Pancreas (tissue), 10 donors: Measurements from ENCODE around the gene CCDC192. TPM values are rescaled to one million over a fixed set of nuclear protein-coding genes. Genes with fewer than 3 reads are reported as not detected.

ENCODE experiments used
- ATAC-seq, 4 donors: fragments of 200-7000 bp; cut with Tn5 transposase; one replicate each; pipeline versions ENCODE4 v1.8.0 to v1.9.1; 2020; ENCODE audit warnings: mild to moderate bottlenecking in 4 of 4, moderate library complexity in 4 of 4
- DNase-seq, 6 donors: peaks; one replicate each; pipeline ENCODE4 v3.0.0-alpha.2; 2020
- FAIRE-seq: peaks from 2 replicates; lab custom pipeline; 2012; peaks lifted over from hg19 to GRCh38; lab: Jason Lieb, UNC
- H3K27ac ChIP-seq, 4 donors: fragments of 200-600 bp; sonication (generic); 1 replicate in 3 of 4; 2 replicates in 1 of 4; pipeline versions ENCODE4 v1.5.0 to v1.8.0; 2020
- H3K27me3 ChIP-seq, 4 donors: fragments of 200-600 bp; one replicate each; pipeline ENCODE4 v1.8.0; 2021
- H3K36me3 ChIP-seq, 3 donors: fragments of 200-600 bp; sonication (generic) in 1 of 3; one replicate each; pipeline versions ENCODE4 v1.5.0 to v1.8.0; 2020 to 2021
- H3K4me1 ChIP-seq, 3 donors: fragments of 200-600 bp; one replicate each; pipeline ENCODE4 v1.8.0; 2021
- H3K4me3 ChIP-seq, 4 donors: fragments of 200-600 bp; sonication (generic) in 2 of 4; one replicate each; pipeline versions ENCODE4 v1.5.0 to v1.8.0; 2020 to 2021
- H3K9me3 ChIP-seq, 4 donors: fragments of 200-600 bp; one replicate each; pipeline ENCODE4 v1.8.0; 2021
- CTCF ChIP-seq, 4 donors: fragments of 200-600 bp; sonication (generic) in 3 of 4; IDR thresholded peaks; one replicate each; pipeline versions ENCODE4 v1.5.0 to v1.8.0; 2021; ENCODE audit warnings: antibody characterized with exemption in 4 of 4
- WGBS, 2 donors: extraction: QIAGEN DNeasy Blood & Tissue Kit; methylation state at CpG; one replicate each; pipeline ENCODE4 v1.1.7; 2013; 5-methylcytosine and 5-hydroxymethylcytosine counted together
- intact Hi-C, 3 donors: fragments of 100-400 bp; cut with DNase I; formaldehyde crosslinking; loops; one replicate each; pipeline versions ENCODE4 v1.11.1 to v1.14.2; 2022
- polyA plus RNA-seq, 2 donors: library from polyadenylated mRNA; stranded (reverse); fragments of 200-250 nt; gene quantifications; one replicate each; pipeline ENCODE4 v1.2.3, GENCODE V29; 2013
- total RNA-seq, 6 donors: library from RNA; stranded (reverse); fragmentation: NEBNext Ultra II Directional in 4 of 6; extraction: Animal tissue kit (Norgen Biotek cat#: 25700) in 4 of 6; gene quantifications; one replicate each; pipeline versions ENCODE4 v1.2.1 to v1.2.4, GENCODE V29; 2021 to 2023
- donor health status: healthy with polysubstance abuse.
- donor health status: DM: no; HTN: no; CAD: no; lungs with moderate emphysema.
- donor health status: DM: no; HTN: no; CAD: no.
- donor health status: control.
- donor health status: control.
- donor health status: Bipolar disorder and iron deficiency.
- donor health status: DM: yes; HTN: yes; CAD: no.
- donor health status: DM: no; HTN: no; CAD: no.
- donor health status: DM: no; HTN: no; CAD: no.
- donor health status: DM: yes; HTN: yes; CAD: no.

CCDC192 gene
- total and polyA plus RNA-seq, 8 donors, result not detected

GRCh38 chr5:127754259-127754658 is 51.1 kb downstream of the CCDC192 start:
- no peaks in the 10 kb centered on the region for H3K9me3 ChIP-seq
- H3K4me3 ChIP-seq, result no peak overlapping the region
- peak in 3 of 6 donors; percentile 14 to 57 (median 43) for DNase-seq
- H3K27ac ChIP-seq, result peak overlapping the region in 1 of 4 donors; percentile 4
- WGBS, 2 donors, result 8 to 9% methylated on average over 4 of the region's 4 CpGs
- H3K27me3 ChIP-seq, result no peaks in the 10 kb centered on the region
- peak; percentile 69 to 91 (median 86) for ATAC-seq
- no peak for TF ChIP-seq CTCF (IDR thresholded peaks at IDR 0.05)
- H3K36me3 ChIP-seq, result no peaks in the 10 kb centered on the region
- H3K4me1 ChIP-seq, result peaks cover 15 to 20% (median 18%) of the 10 kb centered on the region in 3 donors
- FAIRE-seq, result no peak
- intact Hi-C loops, result no loop called here

GRCh38 chr5:127754706-127755105 is 51.5 kb downstream of the CCDC192 start:
- FAIRE-seq, result no peak
- WGBS, 2 donors, result 38% methylated on average over 2 of the region's 2 CpGs
- Histone ChIP-seq H3K4me3 (no peak overlapping the region), H3K27ac (peak overlapping the region in 1 of 4 donors; percentile 4), H3K36me3 (no peaks in the 10 kb centered on the region), H3K4me1 (peaks cover 15 to 20% (median 18%) of the 10 kb centered on the region in 3 donors), H3K27me3 (no peaks in the 10 kb centered on the region), H3K9me3 (no peaks in the 10 kb centered on the region)
- intact Hi-C loops, result no loop called here
- no peak for DNase-seq
- ATAC-seq, result peak in 3 of 4 donors; percentile 44 to 51 (median 46)
- TF ChIP-seq CTCF (IDR thresholded peaks at IDR 0.05), result no peak

- intact Hi-C loops, result no loop called here
- peaks cover 15 to 20% (median 18%) of the 10 kb centered on the region in 3 donors for H3K4me1 ChIP-seq
- no peaks in the 10 kb centered on the region for H3K9me3 ChIP-seq
- ATAC-seq (peak; percentile 60 to 80 (median 77)), DNase-seq (peak in 3 of 6 donors; percentile 11 to 28 (median 22)), FAIRE-seq (no peak)
- peak in 1 of 4 donors; percentile 22 for TF ChIP-seq CTCF (IDR thresholded peaks at IDR 0.05)
- H3K27me3 ChIP-seq, result no peaks in the 10 kb centered on the region
- no peak overlapping the region for H3K4me3 ChIP-seq
- no peaks in the 10 kb centered on the region for H3K36me3 ChIP-seq
- H3K27ac ChIP-seq, result no peak overlapping the region
- WGBS, 2 donors, result 10% methylated on average over 1 of the region's 1 CpG
These were observed 54.4 kb downstream of the CCDC192 start for GRCh38 chr5:127757576-127757975.

GRCh38 chr5:127758766-127759283 is 55.6 kb downstream of the CCDC192 start:
- intact Hi-C loops, result no loop called here
- Histone ChIP-seq H3K4me1 (peaks cover 15 to 19% (median 16%) of the 10 kb centered on the region in 3 donors), H3K36me3 (no peaks in the 10 kb centered on the region), H3K27ac (no peak overlapping the region), H3K9me3 (no peaks in the 10 kb centered on the region), H3K27me3 (no peaks in the 10 kb centered on the region), H3K4me3 (no peak overlapping the region)
- TF ChIP-seq CTCF (IDR thresholded peaks at IDR 0.05), result no peak
- ATAC-seq (peak in 3 of 4 donors; percentile 25 to 40 (median 40)), FAIRE-seq (no peak), DNase-seq (no peak)

GRCh38 chr5:127761869-127762268 is 58.7 kb downstream of the CCDC192 start:
- TF ChIP-seq CTCF (IDR thresholded peaks at IDR 0.05), result no peak
- FAIRE-seq, result no peak
- Histone ChIP-seq H3K4me3 (no peak overlapping the region), H3K9me3 (no peaks in the 10 kb centered on the region), H3K27me3 (no peaks in the 10 kb centered on the region), H3K27ac (no peak overlapping the region), H3K4me1 (peaks cover 14 to 15% (median 15%) of the 10 kb centered on the region in 3 donors), H3K36me3 (no peaks in the 10 kb centered on the region)
- DNase-seq, result no peak
- ATAC-seq, result no peak
- intact Hi-C loops, result loop anchor here in 1 of 3 donors (10.0 kb wide), 1 partner anchor 433 kb away; no protein-coding TSS in a partner anchor
